BJ (cell line): ENCODE results near the gene CTIF. TPM values are rescaled to one million over a fixed set of nuclear protein-coding genes. Genes with fewer than 3 reads are reported as not detected.

ENCODE experiments used
- CTCF ChIA-PET: fragments of 350-600 bp; formaldehyde crosslinking; extraction: SDS; loops from one replicate; lab custom pipeline; 2021; ENCODE audit warnings: antibody characterized with exemption, inconsistent platforms; lab: Yijun Ruan, JAX
- POLR2A ChIA-PET: fragments of 300-600 bp; sonication (Branson Sonifier 250); formaldehyde crosslinking; extraction: SDS; loops from one replicate; lab custom pipeline; 2021; ENCODE audit warnings: antibody characterized with exemption; lab: Charles Lee
- DNase-seq: peaks from one replicate; pipeline ENCODE4 v3.0.0-alpha.2; 2011; ENCODE audit warnings: low read depth
- H3K27me3 ChIP-seq: 2 replicates; pipeline ENCODE4 v1.6.0; 2011; ENCODE audit warnings: low read length; ENCODE audit not compliant: control insufficient read depth, insufficient read depth
- H3K36me3 ChIP-seq: 2 replicates; pipeline ENCODE4 v1.5.1; 2011; ENCODE audit warnings: low read length; ENCODE audit not compliant: control insufficient read depth, insufficient read depth
- H3K4me3 ChIP-seq: 2 replicates; pipeline ENCODE4 v1.5.1; 2011; ENCODE audit warnings: low read depth, mild to moderate bottlenecking, control low read depth, low read length
- CTCF ChIP-seq: IDR thresholded peaks from 2 replicates; pipeline ENCODE4 v1.5.1; 2011; ENCODE audit warnings: low read depth, mild to moderate bottlenecking, control low read depth, inconsistent platforms, low read length, moderate library complexity; ENCODE audit not compliant: insufficient read depth
- polyA plus RNA-seq: library from polyadenylated mRNA; depleted of rRNA; stranded (reverse); fragments of >200 nt; gene quantifications from 2 replicates; pipeline ENCODE4 v1.2.3, GENCODE V29; 2011

Gene CTIF
- polyA plus RNA-seq, 1 experiment, result 105 TPM

- ChIA-PET POLR2A (interaction anchor here (0.6 kb wide), 1 partner anchor 31 kb away, joined by 5 read pairs; no protein-coding TSS in a partner anchor), CTCF (no interaction called here)
- DNase-seq, result no peak
- TF ChIP-seq CTCF, result no peak
- peaks cover 5% of the 10 kb centered on the region; the same call in 1 of the 2 replicates for H3K36me3 ChIP-seq
- H3K4me3 ChIP-seq, result no peak overlapping the region
- H3K27me3 ChIP-seq, result no peaks in the 10 kb centered on the region
Measured at GRCh38 chr18:48828691-48829442, 290.0 kb downstream of the CTIF start.

GRCh38 chr18:48829443-48830149, 290.8 kb downstream of the CTIF start:
- TF ChIP-seq CTCF, result no peak
- POLR2A ChIA-PET, result no interaction called here
- CTCF ChIA-PET, result no interaction called here
- Histone ChIP-seq H3K36me3 (peaks cover 5% of the 10 kb centered on the region; the same call in 1 of the 2 replicates), H3K27me3 (no peaks in the 10 kb centered on the region), H3K4me3 (no peak overlapping the region)
- no peak for DNase-seq

- POLR2A ChIA-PET, result no interaction called here
- CTCF ChIA-PET, result interaction anchor here (1.1 kb wide), 1 partner anchor 348 kb away, joined by 5 read pairs; no protein-coding TSS in a partner anchor
Measured at GRCh38 chr18:48831113-48831759, 292.4 kb downstream of the CTIF start.

GRCh38 chr18:48831802-48832201, 293.0 kb downstream of the CTIF start:
- POLR2A ChIA-PET, result no interaction called here
- DNase-seq, result no peak
- Histone ChIP-seq H3K36me3 (peaks cover 8% of the 10 kb centered on the region; the same call in 1 of the 2 replicates), H3K27me3 (no peaks in the 10 kb centered on the region), H3K4me3 (no peak overlapping the region)
- TF ChIP-seq CTCF, result no peak
- CTCF ChIA-PET, result interaction anchor here (1.1 kb wide), 1 partner anchor 347 kb away, joined by 5 read pairs; no protein-coding TSS in a partner anchor

More at GRCh38 chr18:48831113-48831759, 292.4 kb downstream of the CTIF start:
- TF ChIP-seq CTCF, result no peak
- no peak for DNase-seq
- H3K4me3 ChIP-seq, result no peak overlapping the region
- H3K36me3 ChIP-seq, result peaks cover 6% of the 10 kb centered on the region; the same call in 1 of the 2 replicates
- no peaks in the 10 kb centered on the region for H3K27me3 ChIP-seq
